NCI-H2227 treated with DMSO at 0.1 percent for 48 hours (cell line): ENCODE data around the gene NXPH1.
"Not testable (repeated sequence)": the region's sequence is repeated elsewhere in the genome, so short reads cannot be mapped to it uniquely, and the experiment has no call there.

Experiments used
- DNase-seq: peaks from one replicate; lab custom pipeline; 2025; lab: John Stamatoyannopoulos, UW

The NXPH1 gene

GRCh38 chr7:8719102-8719501, 285.7 kb downstream of the NXPH1 start:
- no peak for DNase-seq

GRCh38 chr7:8724080-8724718, 290.8 kb downstream of the NXPH1 start:
- DNase-seq, result no peak

GRCh38 chr7:8731756-8732155, 298.3 kb downstream of the NXPH1 start:
- DNase-seq, result not testable (repeated sequence)

GRCh38 chr7:8739837-8740236, 306.4 kb downstream of the NXPH1 start:
- no peak for DNase-seq

- no peak for DNase-seq
Measured at GRCh38 chr7:8742837-8743236, 309.4 kb downstream of the NXPH1 start.

- no peak for DNase-seq
Measured at GRCh38 chr7:8747338-8747737, 313.9 kb downstream of the NXPH1 start.

- DNase-seq, result no peak
Measured at GRCh38 chr7:8751557-8752231, 318.3 kb downstream of the NXPH1 start.

- DNase-seq, result no peak
Measured at GRCh38 chr7:8753355-8753754, 319.9 kb downstream of the NXPH1 start.

- DNase-seq, result no peak
Measured at GRCh38 chr7:8761731-8762130, 328.3 kb downstream of the NXPH1 start.

- no peak for DNase-seq
Measured at GRCh38 chr7:8762803-8763202, 329.4 kb downstream of the NXPH1 start.

GRCh38 chr7:8765374-8765773, 332.0 kb downstream of the NXPH1 start:
- no peak for DNase-seq

- DNase-seq, result no peak
Measured at GRCh38 chr7:8773518-8773917, 340.1 kb downstream of the NXPH1 start.

GRCh38 chr7:8778459-8778858, 345.1 kb downstream of the NXPH1 start:
- DNase-seq, result no peak

- DNase-seq, result no peak
Measured at GRCh38 chr7:8781166-8781565, 347.8 kb downstream of the NXPH1 start.

GRCh38 chr7:8783229-8783628, 349.8 kb downstream of the NXPH1 start:
- no peak for DNase-seq

- DNase-seq, result no peak
Measured at GRCh38 chr7:8785081-8785480, 351.7 kb downstream of the NXPH1 start.

- DNase-seq, result no peak
Measured at GRCh38 chr7:8800986-8801385, 367.6 kb downstream of the NXPH1 start.
